Activated CD4-positive, CD25-positive, alpha-beta regulatory T cell treated with anti-CD3 and anti-CD28 coated beads, Interleukin-2, amount 50 U/mL, for 24 hours (primary cell): Measurements from ENCODE around the gene AKAP6.

ENCODE experiments used
- ATAC-seq, 2 donors: fragments of 150-1000 bp; cut with Tn5 transposase; one replicate each; pipeline ENCODE4 v1.10.0; 2021; ENCODE audit warnings: mild to moderate bottlenecking in 1 of 2, moderate library complexity in 1 of 2

AKAP6 gene

DNA sequence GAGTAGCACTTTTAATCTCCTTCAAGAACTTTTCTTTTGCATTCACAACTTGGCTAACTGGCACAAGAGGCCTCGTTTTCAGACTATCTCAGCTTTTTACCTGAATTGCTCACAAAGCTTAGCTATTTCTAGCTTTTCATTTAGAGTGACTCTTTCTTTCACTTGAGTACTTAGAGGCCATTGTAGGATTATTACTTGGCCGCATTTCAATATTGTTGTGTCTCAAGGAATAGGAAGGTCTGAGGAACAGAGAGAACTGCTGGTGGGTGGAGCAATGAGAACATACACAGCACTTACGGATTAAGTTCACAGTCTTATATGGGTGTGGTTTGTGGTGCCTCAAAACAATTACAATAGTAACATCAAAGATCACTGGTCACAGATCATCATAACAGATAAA is 384.8 kb downstream of the AKAP6 start:
- no peak for ATAC-seq

DNA sequence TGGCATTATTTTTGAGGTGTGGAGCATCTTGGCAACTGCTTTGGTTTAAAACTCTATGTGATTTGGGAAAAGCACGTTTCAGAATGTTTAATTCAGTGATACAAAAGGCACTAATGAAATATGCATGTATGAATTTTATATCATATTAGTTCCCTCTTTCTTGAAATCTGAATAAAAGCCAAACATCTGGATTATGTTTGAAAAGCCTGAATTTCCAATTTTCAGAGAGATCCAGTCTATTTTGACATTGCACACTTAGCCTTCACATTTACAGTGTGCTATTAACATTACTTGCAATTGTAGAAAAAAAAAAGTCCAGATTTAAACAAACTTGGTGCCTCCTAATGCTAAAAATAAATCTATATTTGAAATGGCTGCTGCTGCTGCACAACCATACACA is 390.5 kb downstream of the AKAP6 start:
- ATAC-seq, result no peak

DNA sequence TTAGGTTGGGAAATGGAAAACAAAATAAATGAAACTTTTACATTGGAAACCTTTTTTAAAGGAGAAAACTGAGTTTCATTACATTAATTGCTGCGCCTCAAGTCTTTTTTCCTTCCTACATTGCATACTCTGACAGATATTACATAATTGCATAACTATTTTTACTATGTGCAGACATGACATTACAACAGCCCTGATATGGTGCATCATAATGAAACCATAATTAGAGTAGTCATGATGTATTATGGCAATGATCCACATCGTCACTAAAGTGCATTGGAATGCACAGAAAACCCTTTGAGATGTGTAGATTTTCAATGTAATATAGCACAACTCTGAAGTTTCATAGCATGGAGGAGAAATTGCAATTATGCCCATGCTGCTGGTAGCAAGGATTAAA is 391.8 kb downstream of the AKAP6 start:
- no peak for ATAC-seq

DNA sequence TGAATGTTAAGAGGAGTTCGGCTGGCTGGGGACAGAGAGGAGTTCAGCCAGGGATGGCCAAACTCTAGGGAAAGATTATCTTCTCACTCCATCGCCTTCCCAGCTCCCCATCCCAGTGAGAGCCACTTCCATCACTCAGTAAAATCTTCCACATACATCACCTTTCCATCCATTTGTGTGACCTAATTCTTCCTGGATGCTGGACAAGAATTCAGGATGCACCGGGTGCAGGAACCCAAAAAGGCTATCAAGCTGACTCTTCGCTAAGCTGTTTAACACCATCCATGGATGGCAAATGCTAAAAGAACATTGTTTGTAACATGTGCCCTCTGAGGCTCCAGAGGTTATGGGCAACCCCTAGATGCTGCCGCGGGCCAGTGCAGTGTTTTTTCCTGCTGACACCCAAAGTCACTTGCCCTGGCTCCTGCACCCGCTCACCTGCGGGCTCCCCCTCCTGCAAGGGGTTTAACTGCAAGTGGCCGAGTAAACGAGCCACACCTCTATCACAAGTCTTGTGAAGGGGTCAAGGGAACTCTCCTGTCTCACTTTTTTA is 393.6 kb downstream of the AKAP6 start:
- ATAC-seq, result no peak

DNA sequence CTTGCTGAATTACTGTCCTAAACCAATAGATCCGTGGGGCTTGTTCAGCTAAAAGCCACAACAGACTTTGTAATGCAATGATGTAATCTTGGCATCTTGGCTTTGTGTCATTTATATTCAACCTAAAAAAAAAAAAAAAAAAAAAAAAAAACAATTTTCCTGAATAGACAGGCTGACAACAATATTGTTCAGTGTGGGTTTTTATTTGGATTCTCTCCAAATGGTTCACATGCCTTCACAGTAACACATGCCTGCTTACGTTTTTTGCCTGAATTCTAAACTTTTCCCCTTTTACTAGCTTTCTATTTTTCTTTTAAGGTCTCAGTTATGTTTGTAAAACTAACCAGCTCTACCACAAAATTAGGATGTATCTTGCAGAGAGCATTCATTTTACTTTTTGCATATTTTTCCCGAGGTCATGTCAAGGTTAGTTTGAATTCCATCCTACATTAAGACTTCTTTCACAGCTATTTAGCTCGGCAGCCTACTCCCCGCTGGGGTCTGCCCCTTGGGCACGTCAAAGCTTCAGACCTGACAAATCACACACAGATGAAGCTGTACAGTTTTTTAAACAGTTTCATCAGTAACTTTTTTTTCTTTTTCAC is 395.9 kb downstream of the AKAP6 start:
- ATAC-seq, result no peak

DNA sequence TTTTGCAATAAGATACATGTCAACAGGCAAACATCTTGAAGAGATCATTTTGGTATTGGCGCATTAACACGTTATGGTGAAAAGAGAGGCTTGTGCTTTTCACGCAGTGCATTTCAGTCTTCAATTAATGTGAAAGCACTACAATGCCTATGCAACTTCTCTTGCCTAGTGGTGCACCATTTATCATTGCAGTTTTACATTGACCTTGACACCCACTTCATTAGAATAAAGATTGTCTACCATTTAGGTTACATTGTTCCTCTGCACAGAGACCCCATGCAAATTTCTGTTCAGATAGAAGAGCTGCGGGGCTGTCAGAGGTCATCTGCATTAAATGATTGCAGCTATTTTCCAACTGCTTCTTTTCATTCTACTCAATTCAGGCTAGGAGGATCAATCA is 397.4 kb downstream of the AKAP6 start:
- ATAC-seq, result no peak

DNA sequence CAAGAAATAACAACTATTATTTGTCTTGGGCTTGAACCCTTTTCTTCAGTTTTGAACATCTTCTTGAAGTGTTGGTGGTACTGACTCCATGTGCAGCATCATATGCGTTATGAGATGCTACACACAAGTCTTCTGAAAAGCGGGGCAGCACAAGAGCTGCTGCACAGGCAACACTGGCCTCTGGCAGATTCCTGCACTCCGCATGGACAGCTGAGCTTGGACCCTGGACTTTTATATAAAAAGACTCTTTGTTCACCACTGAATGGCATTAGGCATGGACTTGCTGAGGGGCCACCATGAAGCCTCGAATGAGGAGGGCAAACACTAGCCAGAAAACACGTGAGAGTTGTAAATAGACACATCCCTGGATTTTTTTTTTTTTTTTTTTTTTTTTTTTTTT is 398.7 kb downstream of the AKAP6 start:
- ATAC-seq, result no peak

DNA sequence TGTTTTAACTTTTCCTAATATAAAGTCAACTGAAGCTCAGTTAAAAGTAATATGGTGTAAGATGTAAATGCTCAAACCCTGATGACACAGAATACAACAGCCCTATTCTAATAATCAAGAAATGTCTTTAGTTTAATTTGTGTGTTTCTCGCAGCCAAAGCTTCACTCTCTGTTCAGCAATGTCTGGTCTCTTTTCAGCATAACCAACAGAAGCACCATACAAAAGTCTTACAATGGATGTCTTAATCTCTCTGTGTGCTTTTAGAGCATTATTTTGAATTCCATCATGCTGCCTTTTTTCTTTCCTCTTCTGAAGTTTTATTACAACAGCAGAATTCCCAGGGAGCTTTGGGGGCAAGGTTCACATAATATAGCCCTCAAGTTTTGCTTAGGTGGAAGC is 399.4 kb downstream of the AKAP6 start:
- no peak for ATAC-seq

DNA sequence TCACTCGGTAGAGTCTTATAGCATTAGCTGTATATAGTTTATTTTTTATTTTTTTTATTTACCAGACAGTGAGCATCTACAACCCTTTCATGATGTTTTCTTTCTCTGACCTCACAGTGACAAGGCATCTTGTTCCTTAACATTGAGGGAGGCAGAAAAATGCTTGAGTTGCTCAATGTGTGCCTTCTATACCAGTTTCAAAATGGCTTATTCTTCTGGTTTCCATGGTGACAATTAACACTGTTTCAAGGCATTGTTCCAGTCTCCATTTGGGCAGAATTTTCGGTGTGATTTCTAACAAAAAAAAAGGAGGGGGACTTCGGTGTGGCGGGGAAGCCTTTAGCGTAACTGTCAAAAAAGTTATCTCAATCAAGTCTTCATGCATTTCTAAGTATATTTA is 399.9 kb downstream of the AKAP6 start:
- no peak for ATAC-seq

DNA sequence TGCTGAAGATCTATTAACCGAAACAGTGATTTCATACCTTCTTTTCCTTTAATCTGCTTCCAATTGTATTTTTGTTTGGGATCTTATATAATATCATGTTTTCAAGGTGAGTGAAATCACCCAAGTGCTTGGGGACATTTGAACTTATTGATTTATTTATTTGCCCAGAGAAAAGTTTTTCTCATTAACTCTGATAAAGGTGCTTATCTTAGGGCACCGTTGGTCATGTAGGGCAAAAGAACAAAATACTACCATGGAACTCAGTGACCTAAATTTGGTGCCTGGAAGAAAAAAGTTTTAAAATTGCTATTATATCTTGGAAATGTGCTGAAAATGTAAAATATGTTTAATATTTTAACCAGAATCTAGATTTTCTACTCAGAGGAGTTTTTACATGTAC is 402.2 kb downstream of the AKAP6 start:
- no peak for ATAC-seq

DNA sequence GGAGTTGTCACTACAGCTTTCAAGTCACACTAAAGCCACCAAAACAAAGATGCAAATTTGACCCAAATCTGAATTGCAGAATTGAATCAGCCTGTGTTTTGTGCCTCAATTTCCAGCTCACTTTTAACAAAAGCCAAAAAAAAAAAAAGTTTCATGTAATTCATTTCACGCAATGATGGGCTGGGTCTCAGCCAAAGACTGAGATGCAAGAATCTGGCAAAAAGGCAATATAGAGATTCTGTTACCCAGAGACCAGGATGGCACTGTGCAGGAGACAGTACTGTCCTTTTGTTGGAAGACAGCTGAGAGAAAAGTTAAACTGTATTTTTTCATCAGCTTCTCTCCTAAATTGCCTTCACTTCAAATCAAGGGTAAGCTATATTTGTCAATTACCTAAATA is 403.9 kb downstream of the AKAP6 start:
- ATAC-seq, result no peak

DNA sequence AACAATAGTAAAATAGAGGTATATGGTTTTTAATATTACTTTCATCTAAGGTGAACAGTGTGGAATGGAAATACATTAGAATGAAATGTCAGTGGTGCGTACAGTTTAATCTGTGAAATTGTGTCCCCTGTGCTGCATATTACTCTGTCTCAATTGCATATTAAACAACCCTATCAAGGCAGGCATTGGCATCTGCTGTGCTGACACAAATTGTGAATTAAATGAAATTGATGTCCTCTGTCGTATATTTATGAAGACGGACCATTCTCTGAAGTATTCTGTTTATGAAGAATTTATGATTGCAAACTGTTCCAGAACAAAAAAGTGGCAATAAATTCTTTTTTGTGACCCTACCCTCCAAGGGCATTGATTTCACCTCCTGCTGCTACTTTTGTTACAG is 405.2 kb downstream of the AKAP6 start:
- ATAC-seq, result no peak

DNA sequence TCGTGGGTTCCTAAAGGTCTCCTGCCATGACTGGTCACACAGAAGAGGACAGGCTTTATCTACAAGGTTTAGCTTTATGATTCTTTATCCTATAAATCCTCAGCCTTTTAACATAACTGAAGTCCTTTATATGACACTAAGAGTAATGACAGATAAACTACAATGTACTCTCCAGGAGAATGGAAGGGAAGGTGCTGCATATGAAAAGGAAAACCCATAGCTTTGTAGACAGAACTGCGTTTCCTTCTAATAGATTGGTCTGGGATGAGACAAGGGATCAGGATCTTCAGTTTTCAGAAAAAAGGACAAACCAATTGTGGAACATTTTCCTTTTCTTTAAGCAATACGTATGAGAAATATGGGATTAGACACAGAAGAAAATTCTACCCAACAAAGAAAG is 408.5 kb downstream of the AKAP6 start:
- ATAC-seq, result no peak

DNA sequence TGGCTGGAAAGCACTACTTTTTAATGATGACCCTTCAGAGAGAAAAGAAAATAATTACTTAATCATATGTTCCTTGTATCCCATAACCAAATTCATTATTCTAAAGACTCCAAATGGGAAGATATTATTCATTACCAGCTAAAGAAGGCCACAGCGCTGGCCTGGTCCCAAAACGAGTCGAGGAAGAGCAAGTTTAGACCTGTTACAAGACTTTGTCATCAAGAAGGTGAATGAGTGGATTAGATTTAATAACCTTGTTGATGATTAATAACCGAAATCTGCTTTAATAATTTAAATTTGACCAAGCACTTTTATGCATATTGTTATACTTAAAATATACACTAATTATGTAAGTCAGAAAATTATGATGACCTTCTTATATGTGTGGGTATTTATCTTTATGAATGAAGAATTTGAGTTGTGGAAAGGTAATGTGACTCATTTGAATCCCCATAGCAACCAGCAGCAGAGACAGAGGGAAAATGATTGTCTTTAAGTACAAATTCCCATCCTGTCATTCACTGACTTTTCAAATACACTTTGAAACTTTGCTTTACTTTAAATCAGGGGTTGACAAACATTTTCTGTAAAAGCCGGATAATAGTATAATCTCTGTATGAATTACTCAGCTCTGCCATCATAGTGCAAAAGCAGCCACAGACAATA is 409.2 kb downstream of the AKAP6 start:
- ATAC-seq, result no peak

DNA sequence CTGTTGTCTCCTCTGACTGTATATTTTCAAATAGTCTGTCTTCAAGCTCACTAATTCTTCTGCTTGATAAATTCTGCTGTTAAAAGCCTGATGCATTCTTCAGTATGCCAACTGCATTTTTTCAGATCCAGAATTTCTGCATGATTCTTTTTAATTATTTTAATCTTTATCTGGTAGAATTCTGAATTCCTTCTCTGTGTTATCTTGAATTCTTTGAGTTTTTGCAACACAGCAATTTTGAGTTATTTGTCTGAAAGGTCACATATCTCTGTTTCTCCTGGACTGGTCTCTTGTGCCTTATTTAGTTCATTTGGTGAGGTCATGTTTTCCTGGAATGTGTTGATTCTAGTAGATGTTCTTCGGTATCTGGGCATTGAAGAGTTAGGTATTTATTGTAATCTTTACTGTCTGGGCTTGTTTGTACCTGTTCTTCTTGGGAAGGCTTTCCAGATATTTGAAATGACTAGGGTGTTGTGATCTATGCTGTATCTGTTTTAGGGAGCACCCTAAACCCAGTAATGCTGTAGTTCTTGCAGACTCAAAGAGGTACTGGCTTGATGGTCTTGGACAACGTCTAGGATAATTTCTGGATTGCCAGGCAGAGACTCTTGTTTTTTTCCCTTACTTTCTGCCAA is 415.8 kb downstream of the AKAP6 start:
- no peak for ATAC-seq

DNA sequence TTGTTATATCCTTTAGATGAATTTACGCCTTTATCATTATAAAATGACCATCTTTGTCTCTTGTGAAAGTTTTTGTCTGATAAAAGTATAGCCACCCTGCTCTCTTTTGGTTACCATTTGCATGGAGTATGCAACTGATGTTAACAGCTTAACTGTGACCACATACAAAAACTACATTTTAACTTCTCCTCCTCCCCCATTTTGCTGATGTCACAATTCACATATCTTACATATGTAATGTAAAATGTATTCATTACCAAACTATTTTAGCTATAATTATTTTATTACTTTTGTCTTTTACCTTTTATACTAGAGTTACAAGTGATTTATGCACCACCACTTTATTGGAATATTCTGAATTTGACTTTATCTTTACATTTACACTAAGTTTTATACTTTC is 425.1 kb downstream of the AKAP6 start:
- ATAC-seq, result no peak

DNA sequence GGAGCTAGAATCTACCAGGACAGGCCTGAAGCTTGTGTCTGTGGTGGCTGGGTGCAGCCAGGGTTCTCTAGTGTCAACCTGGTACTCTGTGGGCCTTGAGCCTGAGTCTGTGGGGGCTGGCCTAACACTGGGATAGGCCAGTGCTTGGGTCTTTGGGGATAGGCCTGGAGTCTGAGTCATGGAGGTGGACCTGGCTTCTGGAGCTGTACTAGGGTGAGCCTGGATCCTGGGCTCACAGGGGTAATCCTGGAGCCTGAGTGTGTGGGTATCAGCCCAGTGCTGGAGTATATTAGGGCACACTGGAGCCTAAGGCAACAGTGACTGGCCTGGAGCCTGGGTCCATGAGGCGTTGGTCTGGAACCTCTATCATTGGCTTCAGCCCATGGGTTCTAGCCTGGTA is 427.1 kb downstream of the AKAP6 start:
- no peak for ATAC-seq

DNA sequence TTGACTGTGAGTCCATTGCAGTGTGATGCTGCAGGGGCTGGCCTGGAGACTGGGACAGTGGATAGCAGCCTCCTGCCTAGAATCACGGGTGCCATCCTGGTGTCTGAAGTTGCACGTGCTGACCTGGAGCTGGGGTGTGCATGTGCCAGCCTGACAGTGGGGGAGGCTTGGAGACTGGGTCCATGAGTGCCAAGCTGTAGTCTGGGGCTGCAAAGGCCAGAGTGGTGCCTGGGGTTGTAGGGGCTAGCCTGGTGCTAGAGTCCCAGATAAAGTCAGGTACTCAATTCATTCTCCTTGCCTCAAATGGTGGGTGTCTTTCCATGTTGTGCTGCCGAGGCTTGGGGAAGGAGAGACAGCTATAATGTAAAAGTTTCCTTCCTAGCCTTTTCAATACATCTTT is 427.7 kb downstream of the AKAP6 start:
- ATAC-seq, result no peak

DNA sequence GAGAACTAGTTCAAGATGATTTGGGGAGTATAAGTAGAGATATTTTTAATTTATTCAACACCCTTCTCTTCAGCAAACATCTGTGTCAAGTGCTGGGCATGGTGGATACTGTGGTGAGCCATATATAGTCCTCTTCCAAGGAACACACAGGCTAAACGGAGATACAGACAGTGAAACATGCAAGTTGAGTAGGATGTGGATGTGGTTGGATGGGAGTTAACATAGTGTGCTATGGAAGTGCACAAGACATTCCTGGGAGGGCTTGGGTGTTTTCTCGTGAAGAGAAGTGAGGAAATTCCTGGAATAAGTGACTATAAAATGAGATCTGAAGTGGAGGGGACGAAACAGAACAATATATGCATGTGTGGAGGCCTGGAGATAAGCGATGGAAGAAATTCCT is 428.5 kb downstream of the AKAP6 start:
- no peak for ATAC-seq

DNA sequence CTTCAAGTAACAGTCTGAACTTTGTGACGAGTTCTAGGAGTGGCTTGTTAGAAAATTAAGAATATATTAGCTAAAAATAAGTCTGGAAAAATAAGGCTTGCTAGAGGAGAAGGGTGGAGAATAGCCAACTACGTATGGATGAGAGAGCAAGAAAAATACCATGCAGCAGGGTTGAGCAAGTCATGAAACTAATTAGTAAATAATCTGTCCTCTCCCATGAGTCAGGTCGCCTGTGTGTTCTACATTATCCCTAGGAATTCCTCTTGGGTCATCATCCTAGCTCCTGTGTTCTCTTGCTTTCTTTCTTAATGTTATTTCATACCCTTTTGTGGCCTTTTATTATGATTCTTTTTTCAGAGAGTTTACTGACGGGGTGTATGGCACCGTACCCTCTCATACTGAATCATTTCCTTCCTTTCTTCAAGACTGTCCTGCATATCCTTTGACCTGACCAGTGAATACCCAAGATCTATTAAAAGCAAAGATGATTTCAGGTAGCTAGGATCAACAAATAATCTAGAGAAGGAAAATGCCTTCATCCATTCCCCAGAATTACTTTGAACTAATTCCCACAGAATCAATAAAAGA is 432.4 kb downstream of the AKAP6 start:
- no peak for ATAC-seq

DNA sequence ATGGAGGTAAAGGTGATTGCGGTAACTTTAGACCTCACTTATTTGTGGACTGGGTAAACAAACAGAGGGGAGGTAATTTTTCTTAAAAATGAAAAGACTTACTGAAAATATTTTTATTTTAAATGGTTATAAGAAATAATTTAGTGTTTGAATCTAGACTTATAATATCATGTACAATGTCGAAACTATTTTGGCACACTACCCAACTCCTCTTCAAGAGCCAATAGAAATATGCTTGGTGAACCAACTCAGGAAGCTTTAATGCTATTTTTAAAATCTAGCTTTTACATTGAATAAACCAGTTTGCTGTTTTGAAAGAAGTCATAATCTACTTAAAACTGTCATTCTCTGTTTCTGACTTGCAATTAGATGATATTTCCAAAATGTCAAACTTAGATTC is 433.8 kb downstream of the AKAP6 start:
- no peak for ATAC-seq

DNA sequence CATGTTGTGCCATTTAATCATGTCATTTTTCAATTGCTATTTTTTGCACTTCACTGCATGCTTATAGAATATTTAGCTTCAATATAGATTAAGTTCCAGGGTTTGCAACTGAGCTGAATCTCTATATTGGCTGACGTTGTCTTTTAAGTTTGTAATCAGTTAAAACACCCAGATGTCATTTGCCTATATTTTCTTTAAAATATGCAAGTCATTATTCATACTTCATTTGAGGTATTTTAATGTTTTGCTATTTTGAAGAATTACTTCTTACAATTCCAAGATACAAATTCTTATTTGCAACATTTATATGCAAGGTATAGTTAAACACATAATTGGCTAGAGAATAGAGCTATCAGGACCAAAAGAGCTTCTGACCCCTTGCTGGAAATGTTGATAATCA is 434.6 kb downstream of the AKAP6 start:
- ATAC-seq, result no peak

DNA sequence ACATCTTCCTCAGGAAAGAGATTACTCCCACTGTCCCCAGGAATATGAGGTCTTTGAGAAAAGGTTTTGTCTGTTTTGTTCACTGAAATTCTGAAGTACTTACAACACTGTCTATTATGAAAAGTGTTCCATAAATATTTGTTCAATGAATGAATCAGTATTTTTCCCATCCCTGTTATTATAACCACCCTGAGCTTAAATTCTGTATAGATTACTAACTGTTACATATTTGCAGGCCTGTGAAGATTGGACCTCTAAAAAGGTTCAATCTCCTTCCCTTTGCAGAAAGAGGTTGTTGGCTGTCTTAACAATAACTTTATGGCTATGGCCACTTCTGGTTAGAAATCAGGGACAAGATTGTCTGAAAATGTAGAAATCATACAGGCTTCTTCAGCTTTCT is 435.0 kb downstream of the AKAP6 start:
- ATAC-seq, result no peak

DNA sequence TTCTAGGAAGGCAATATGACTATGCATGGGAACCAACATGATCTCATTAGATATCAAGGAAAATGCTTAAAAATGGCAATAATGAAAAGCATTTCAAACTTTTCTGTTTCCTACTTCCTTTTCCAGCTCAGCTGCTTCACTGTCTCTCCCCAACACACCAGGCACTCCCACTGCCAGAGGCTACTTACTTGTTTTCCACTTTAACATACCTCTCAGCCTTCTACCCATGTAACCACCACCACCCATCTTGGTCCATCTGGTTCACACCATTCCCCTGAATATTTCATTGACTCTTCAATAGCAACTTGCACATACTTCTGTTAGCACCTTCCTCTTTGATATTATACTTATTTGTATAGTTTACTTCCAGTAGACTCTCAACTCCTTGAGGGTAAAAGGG is 441.3 kb downstream of the AKAP6 start:
- no peak for ATAC-seq
